H9 (cell line): ENCODE data around the gene S100Z. TPM values are rescaled to one million over a fixed set of nuclear protein-coding genes. Genes with fewer than 3 reads are reported as not detected.

Source experiments
- DNase-seq: peaks from one replicate; pipeline ENCODE4 v3.0.0-alpha.2; 2017
- H2AFZ ChIP-seq: one replicate; pipeline ENCODE4 v1.6.1; 2013; ENCODE audit warnings: mild to moderate bottlenecking, low read length, control low read depth, moderate library complexity
- H2AK5ac ChIP-seq: 2 replicates; pipeline ENCODE4 v1.6.1; 2013; ENCODE audit warnings: low read length, control low read depth, mixed read lengths; ENCODE audit not compliant: insufficient read length
- H2BK120ac ChIP-seq: one replicate; pipeline ENCODE4 v1.6.1; 2013; ENCODE audit warnings: low read depth, mild to moderate bottlenecking, low read length, control low read depth, inconsistent platforms; ENCODE audit not compliant: poor library complexity, severe bottlenecking
- H2BK12ac ChIP-seq: 2 replicates; pipeline ENCODE4 v1.6.1; 2013; ENCODE audit warnings: low read length, control low read depth, mixed read lengths, low read depth; ENCODE audit not compliant: insufficient read length
- H2BK15ac ChIP-seq: 2 replicates; pipeline ENCODE4 v1.6.1; 2013; ENCODE audit warnings: low read depth, low read length, control low read depth
- H2BK20ac ChIP-seq: one replicate; pipeline ENCODE4 v1.6.1; 2013; ENCODE audit warnings: low read depth, mild to moderate bottlenecking, low read length, control low read depth, inconsistent platforms; ENCODE audit not compliant: poor library complexity, severe bottlenecking
- H2BK5ac ChIP-seq: 2 replicates; pipeline ENCODE4 v1.6.1; 2013; ENCODE audit warnings: low read length, control low read depth, mixed read lengths; ENCODE audit not compliant: insufficient read length
- H3K14ac ChIP-seq: 2 replicates; pipeline ENCODE4 v1.6.1; 2013; ENCODE audit warnings: low read length, control low read depth; ENCODE audit not compliant: insufficient read depth
- H3K18ac ChIP-seq: 2 replicates; pipeline ENCODE4 v1.6.1; 2013; ENCODE audit warnings: low read depth, mild to moderate bottlenecking, mixed read lengths, low read length, control low read depth; ENCODE audit not compliant: insufficient read length
- H3K23ac ChIP-seq: 2 replicates; pipeline ENCODE4 v1.6.1; 2013; ENCODE audit warnings: low read length, control low read depth, mixed read lengths, low read depth; ENCODE audit not compliant: insufficient read length
- H3K23me2 ChIP-seq: 2 replicates; pipeline ENCODE4 v1.6.1; 2013; ENCODE audit warnings: low read depth, mild to moderate bottlenecking, mixed read lengths, low read length, control low read depth; ENCODE audit not compliant: insufficient read length, poor library complexity, severe bottlenecking
- H3K27ac ChIP-seq: 2 replicates; pipeline ENCODE4 v1.5.1; 2013; ENCODE audit warnings: low read length, control low read depth, mixed read lengths, low read depth; ENCODE audit not compliant: insufficient read length
- H3K27me3 ChIP-seq: 2 replicates; pipeline ENCODE4 v1.6.1; 2013; ENCODE audit warnings: low read length, control low read depth, inconsistent platforms; ENCODE audit not compliant: insufficient read depth
- H3K4ac ChIP-seq: 2 replicates; pipeline ENCODE4 v1.6.1; 2013; ENCODE audit warnings: low read depth, mild to moderate bottlenecking, control low read depth, inconsistent platforms, low read length, moderate library complexity
- H3K4me1 ChIP-seq: 2 replicates; pipeline ENCODE4 v1.6.1; 2013; ENCODE audit warnings: low read length, control low read depth, inconsistent platforms; ENCODE audit not compliant: insufficient read depth
- H3K4me2 ChIP-seq: 2 replicates; pipeline ENCODE4 v1.6.1; 2013; ENCODE audit warnings: low read length, control low read depth, mixed read lengths; ENCODE audit not compliant: insufficient read length, insufficient read depth
- H3K56ac ChIP-seq: 2 replicates; pipeline ENCODE4 v1.6.1; 2013; ENCODE audit warnings: low read depth, mild to moderate bottlenecking, mixed read lengths, low read length, control low read depth; ENCODE audit not compliant: insufficient read length
- H3K79me1 ChIP-seq: 2 replicates; pipeline ENCODE4 v1.6.1; 2013; ENCODE audit warnings: low read depth, mild to moderate bottlenecking, moderate library complexity, low read length, control low read depth, inconsistent platforms; ENCODE audit not compliant: insufficient read depth, poor library complexity, severe bottlenecking
- H3K79me2 ChIP-seq: 2 replicates; pipeline ENCODE4 v1.6.1; 2013; ENCODE audit warnings: low read length, control low read depth, inconsistent platforms; ENCODE audit not compliant: insufficient read depth
- H3K9ac ChIP-seq: 2 replicates; pipeline ENCODE4 v1.6.1; 2013; ENCODE audit warnings: low read length, control low read depth, mixed read lengths; ENCODE audit not compliant: insufficient read length; ENCODE audit errors: extremely low read depth
- H3K9me3 ChIP-seq: one replicate; pipeline ENCODE4 v1.6.1; 2013; ENCODE audit warnings: low read depth, low read length, inconsistent platforms; ENCODE audit not compliant: control insufficient read depth
- H3T11ph ChIP-seq: one replicate; pipeline ENCODE4 v1.6.1; 2013; ENCODE audit warnings: mild to moderate bottlenecking, low read length, control low read depth, inconsistent platforms
- H4K20me1 ChIP-seq: one replicate; pipeline ENCODE4 v1.6.1; 2013; ENCODE audit not compliant: control insufficient read depth, insufficient read length, insufficient read depth
- H4K5ac ChIP-seq: 2 replicates; pipeline ENCODE4 v1.6.1; 2013; ENCODE audit warnings: low read depth, mild to moderate bottlenecking, mixed read lengths, low read length, control low read depth; ENCODE audit not compliant: insufficient read length
- H4K8ac ChIP-seq: replicated peaks from 2 replicates; pipeline ENCODE4 v1.6.1; 2013; ENCODE audit warnings: low read length, control low read depth, mixed read lengths, low read depth; ENCODE audit not compliant: insufficient read length
- H4K91ac ChIP-seq: 2 replicates; pipeline ENCODE4 v1.6.1; 2013; ENCODE audit warnings: low read depth, mild to moderate bottlenecking, moderate library complexity, mixed read lengths, low read length, control low read depth; ENCODE audit not compliant: insufficient read length
- H3K27ac Mint-ChIP-seq, 3 experiments: 2 replicates in 2 of 3; 3 replicates in 1 of 3; pipeline ENCODE4 v1.8.0; 2020 to 2021; ENCODE audit warnings: mixed read lengths in 3 of 3, mild to moderate bottlenecking in 1 of 3, moderate library complexity in 1 of 3
- H3K27me3 Mint-ChIP-seq: 2 replicates; pipeline ENCODE4 v1.8.0; 2021; ENCODE audit warnings: low read depth, mild to moderate bottlenecking, moderate library complexity, mixed read lengths
- H3K36me3 Mint-ChIP-seq, 3 experiments: 2 replicates in 2 of 3; 3 replicates in 1 of 3; pipeline ENCODE4 v1.8.0; 2020 to 2021; ENCODE audit warnings: low read depth in 3 of 3, mixed read lengths in 3 of 3; ENCODE audit not compliant: insufficient read depth in 1 of 3
- H3K4me1 Mint-ChIP-seq, 2 experiments: 2 replicates each; pipeline ENCODE4 v1.8.0; 2020; ENCODE audit warnings: mixed read lengths in 2 of 2
- H3K4me3 Mint-ChIP-seq, 2 experiments: 2 replicates in 1 of 2; 3 replicates in 1 of 2; pipeline ENCODE4 v1.8.0; 2020 to 2021; ENCODE audit warnings: mild to moderate bottlenecking in 2 of 2, mixed read lengths in 2 of 2, moderate library complexity in 1 of 2
- H3K9me3 Mint-ChIP-seq, 2 experiments: 2 replicates in 1 of 2; 3 replicates in 1 of 2; pipeline ENCODE4 v1.8.0; 2020; ENCODE audit warnings: mild to moderate bottlenecking in 2 of 2, mixed read lengths in 2 of 2, moderate library complexity in 1 of 2
- WGBS: extraction: QIAGEN DNeasy Blood & Tissue Kit; methylation state at CpG from one replicate; pipeline ENCODE4 v1.1.7; 2013; ENCODE audit warnings: missing lambda C conversion rate, low lambda C conversion rate, mixed read lengths; ENCODE audit not compliant: insufficient read length; ENCODE audit errors: extremely low coverage; 5-methylcytosine and 5-hydroxymethylcytosine counted together
- total RNA-seq: library from RNA; stranded (reverse); gene quantifications from 2 replicates; pipeline ENCODE4 v1.2.1, GENCODE V29; 2021
- TF ChIP-seq, protein P1 (sequence below): fragments of 200-600 bp; sonication (generic); conservative IDR thresholded peaks from 3 replicates; pipeline ENCODE4 v1.8.0; 2021; ENCODE audit warnings: antibody characterized with exemption, mild to moderate bottlenecking

S100Z gene
- total RNA-seq, 1 experiment from 2014 or later = not detected

GRCh38 chr5:76946090-76946489 is 96.3 kb downstream of the S100Z start:
- H4K91ac ChIP-seq = no peak overlapping the region
- no peak overlapping the region for H2BK20ac ChIP-seq
- H2BK15ac ChIP-seq = no peak overlapping the region
- Mint-ChIP-seq H3K27ac (no peak overlapping the region), H3K4me3 (no peak overlapping the region), H3K9me3 (no peaks in the 10 kb centered on the region), H3K4me1 (0 out of 4 replicates have a peak, but pooled peaks cover 0 to 3% of the 10 kb centered on the region in 2 experiments), H3K36me3 (no peaks in the 10 kb centered on the region; a peak in 1 of 7 replicates), H3K27me3 (peaks cover 11% of the 10 kb centered on the region)
- no peak overlapping the region for H3K18ac ChIP-seq
- H3T11ph ChIP-seq = no peak overlapping the region
- no peak overlapping the region for H2AFZ ChIP-seq
- TF ChIP-seq, protein P1, sequence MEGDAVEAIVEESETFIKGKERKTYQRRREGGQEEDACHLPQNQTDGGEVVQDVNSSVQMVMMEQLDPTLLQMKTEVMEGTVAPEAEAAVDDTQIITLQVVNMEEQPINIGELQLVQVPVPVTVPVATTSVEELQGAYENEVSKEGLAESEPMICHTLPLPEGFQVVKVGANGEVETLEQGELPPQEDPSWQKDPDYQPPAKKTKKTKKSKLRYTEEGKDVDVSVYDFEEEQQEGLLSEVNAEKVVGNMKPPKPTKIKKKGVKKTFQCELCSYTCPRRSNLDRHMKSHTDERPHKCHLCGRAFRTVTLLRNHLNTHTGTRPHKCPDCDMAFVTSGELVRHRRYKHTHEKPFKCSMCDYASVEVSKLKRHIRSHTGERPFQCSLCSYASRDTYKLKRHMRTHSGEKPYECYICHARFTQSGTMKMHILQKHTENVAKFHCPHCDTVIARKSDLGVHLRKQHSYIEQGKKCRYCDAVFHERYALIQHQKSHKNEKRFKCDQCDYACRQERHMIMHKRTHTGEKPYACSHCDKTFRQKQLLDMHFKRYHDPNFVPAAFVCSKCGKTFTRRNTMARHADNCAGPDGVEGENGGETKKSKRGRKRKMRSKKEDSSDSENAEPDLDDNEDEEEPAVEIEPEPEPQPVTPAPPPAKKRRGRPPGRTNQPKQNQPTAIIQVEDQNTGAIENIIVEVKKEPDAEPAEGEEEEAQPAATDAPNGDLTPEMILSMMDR = no peak
- no peak overlapping the region for H2BK12ac ChIP-seq
- WGBS = no CpG with 5 or more reads among the region's 2 CpGs
- H3K9ac ChIP-seq = no peak overlapping the region
- H4K20me1 ChIP-seq = no peaks in the 10 kb centered on the region
- no peak overlapping the region for H3K27ac ChIP-seq
- H2BK120ac ChIP-seq = no peak overlapping the region
- no peak overlapping the region for H3K23ac ChIP-seq
- DNase-seq = no peak
- H4K8ac ChIP-seq = no peak overlapping the region
- H3K4me1 ChIP-seq = no peaks in the 10 kb centered on the region
- no peak overlapping the region for H3K4ac ChIP-seq
- no peaks in the 10 kb centered on the region for H3K79me2 ChIP-seq
- H3K23me2 ChIP-seq = no peaks in the 10 kb centered on the region
- no peak overlapping the region for H2AK5ac ChIP-seq
- no peak overlapping the region for H3K56ac ChIP-seq
- H3K27me3 ChIP-seq = no peaks in the 10 kb centered on the region; the same call in 1 of the 2 replicates
- no peak overlapping the region for H4K5ac ChIP-seq
- no peak overlapping the region for H3K4me2 ChIP-seq
- H3K79me1 ChIP-seq = no peaks in the 10 kb centered on the region
- H3K9me3 ChIP-seq = no peaks in the 10 kb centered on the region
- no peak overlapping the region for H3K14ac ChIP-seq
- H2BK5ac ChIP-seq = no peak overlapping the region
